ENCODE data around the gene RELA.

Gene RELA

DNA sequence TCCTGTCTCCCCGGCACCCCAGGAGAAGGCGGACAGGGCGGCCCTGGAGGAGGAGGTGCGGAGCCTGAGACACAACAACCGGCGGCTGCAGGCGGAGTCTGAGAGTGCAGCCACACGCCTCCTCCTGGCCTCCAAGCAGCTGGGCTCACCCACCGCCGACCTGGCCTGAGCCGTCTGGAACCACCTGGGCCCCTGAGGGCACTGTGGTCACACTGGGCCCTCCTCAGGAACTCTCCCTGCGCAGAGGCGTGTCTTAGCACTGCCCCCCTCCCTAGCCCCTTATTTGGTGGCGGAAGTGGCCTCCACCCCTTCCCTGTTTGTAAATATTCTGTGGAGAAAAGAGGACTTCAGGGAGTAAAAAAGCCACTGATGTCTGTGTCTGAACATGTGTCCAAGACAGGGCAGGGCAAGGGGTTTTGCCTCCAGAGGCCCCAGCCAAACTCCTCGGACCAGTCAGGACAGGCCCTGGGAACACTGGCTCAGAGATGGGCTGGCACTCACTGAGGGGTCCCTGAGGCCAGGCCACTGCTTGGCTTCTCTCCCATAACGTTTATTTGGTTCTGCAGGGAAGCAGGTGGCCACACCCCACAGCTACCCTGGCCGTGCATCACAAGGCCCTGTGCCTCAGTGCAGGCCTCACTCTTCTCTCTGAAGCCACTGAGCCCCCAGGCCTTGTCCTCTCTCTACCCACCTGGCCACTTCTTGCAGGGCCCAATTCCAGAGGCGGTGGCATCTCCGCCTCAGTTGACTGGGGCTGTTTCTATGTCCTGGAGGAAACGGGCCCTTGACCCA is 12.0 kb downstream of the RELA start:
- ATAC-seq (replicated peaks) (no peak), DNase-seq (no peak)
- Mint-ChIP-seq H3K4me3 (peak overlapping the region in 1 of 2 donors; percentile 27), H3K9me3 (no peaks in the 10 kb centered on the region), H3K36me3 (ENCODE audit: insufficient read depth) (peaks cover 88% of the 10 kb centered on the region), H3K27me3 (no peaks in the 10 kb centered on the region), H3K27ac (peak overlapping the region; percentile 96 to 97), H3K4me1 (ENCODE audit: low read depth in 2 of 2) (peaks cover 38% of the 10 kb centered on the region in 2 donors)

DNA sequence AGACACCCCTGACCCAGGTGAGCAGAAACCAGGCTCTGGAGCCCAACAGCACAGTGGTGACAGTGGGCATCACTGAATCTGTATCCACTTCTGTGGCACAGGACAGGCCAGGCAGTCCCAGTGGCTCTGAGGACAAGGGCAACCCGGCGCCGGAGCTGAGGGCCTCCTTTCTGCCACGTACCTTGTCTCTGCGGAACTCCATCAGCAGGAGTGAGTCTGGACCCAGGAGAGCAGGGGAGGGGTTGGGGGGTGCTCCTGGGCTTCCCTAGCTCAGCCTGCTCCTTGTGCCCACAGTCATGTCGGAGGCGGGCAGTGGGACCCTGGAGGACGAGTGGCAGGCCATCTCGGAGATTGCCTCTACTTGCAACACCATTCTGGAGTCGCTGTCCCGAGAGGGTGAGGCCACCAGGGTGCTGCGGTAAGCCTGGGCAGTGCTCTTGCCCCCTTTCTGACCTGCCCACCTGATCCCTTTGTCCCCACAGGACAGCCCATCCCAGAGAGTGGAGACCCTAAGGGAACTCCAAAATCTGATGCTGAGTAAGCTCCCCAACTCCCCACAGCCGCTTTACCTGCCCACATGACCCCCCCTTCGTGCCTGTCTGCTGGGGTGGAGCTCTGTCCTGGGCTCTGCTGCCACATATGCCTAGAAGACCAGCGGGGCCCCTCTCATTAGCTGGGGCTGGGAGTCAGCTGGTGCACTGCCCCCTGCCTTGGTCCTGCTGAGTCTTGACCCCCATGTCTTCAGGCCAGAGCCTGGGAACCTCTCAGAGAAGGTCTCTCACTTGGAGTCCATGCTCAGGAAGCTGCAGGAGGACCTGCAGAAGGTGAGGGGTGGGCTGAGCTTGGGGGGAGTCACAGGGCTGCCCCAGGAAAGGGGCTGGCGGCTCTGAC is 12.8 kb downstream of the RELA start:
- DNase-seq (no peak), ATAC-seq (replicated peaks) (no peak)
- Mint-ChIP-seq H3K27ac (peak overlapping the region; percentile 96 to 97), H3K4me1 (ENCODE audit: low read depth in 2 of 2) (peaks cover 34 to 35% of the 10 kb centered on the region in 2 donors), H3K9me3 (no peaks in the 10 kb centered on the region), H3K27me3 (no peaks in the 10 kb centered on the region), H3K36me3 (ENCODE audit: insufficient read depth) (peaks cover 88% of the 10 kb centered on the region), H3K4me3 (peak overlapping the region in 1 of 2 donors; percentile 27)

DNA sequence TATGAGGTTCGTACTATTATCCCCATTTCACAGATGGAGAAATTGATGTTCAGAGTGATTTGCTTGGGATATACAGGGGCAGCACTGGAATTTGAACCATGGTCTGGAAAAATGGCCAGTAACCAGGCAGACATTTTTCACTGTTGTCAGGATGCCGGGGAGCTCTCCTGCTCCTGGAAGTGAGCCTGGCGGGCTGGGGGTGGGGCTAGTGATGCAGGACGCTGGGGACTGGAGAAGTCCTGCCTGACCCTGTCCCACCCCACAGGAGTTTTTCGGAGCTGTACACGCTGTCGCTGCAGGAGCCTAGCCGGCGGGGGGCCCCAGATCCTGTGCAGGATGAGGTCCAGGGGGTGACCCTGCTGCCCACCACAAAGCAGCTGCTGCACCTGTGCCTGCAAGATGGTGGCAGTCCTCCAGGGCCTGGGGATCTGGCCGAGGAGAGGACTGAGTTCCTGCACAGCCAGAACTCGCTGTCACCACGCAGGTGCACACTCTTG is 13.7 kb downstream of the RELA start:
- Mint-ChIP-seq H3K27me3 (no peaks in the 10 kb centered on the region), H3K36me3 (ENCODE audit: insufficient read depth) (peaks cover 88% of the 10 kb centered on the region), H3K4me3 (no peak overlapping the region), H3K27ac (peak overlapping the region in 1 of 2 donors; percentile 65), H3K9me3 (no peaks in the 10 kb centered on the region), H3K4me1 (ENCODE audit: low read depth in 2 of 2) (peaks cover 34 to 39% of the 10 kb centered on the region in 2 donors)
- no peak for DNase-seq
- ATAC-seq (replicated peaks): no peak

DNA sequence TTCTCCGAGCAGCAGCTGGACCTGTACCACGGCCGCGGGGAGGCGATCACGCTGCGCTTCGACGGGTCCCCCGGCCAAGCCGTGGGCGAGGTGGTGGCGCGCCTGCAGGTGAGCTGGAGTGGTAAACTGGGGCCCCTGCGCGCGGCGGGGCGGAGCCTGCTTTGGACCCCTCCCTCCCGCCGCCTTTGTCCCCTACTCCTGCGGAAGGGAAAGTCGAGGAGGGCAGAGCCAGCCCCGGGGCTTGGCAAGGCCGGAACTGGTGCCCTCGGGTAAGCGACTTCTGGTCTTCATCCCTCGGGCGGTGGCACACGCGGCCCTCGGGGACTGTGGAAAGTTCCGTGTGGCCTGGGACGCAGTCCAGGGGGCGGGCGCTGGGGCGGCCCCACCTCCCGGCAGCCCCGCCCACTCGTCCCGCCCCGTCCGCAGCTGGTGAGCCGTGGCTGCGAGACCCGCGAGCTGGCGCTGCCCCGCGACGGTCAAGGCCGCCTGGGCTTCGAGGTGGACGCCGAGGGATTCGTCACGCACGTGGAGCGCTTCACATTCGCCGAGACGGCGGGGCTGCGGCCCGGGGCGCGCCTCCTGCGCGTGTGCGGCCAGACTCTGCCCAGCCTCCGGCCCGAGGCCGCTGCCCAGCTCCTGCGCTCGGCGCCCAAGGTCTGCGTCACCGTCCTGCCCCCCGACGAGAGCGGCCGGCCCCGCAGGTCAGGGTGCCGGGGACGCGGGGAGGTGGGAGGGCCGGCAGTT is 15.6 kb downstream of the RELA start:
- peaks cover 27 to 36% of the 10 kb centered on the region in 2 donors for H3K4me1 Mint-ChIP-seq (ENCODE audit: low read depth in 2 of 2)
- ATAC-seq (replicated peaks): no peak
- H3K27me3 Mint-ChIP-seq: no peaks in the 10 kb centered on the region
- no peak for DNase-seq
- peaks cover 88% of the 10 kb centered on the region for H3K36me3 Mint-ChIP-seq (ENCODE audit: insufficient read depth)
- no peaks in the 10 kb centered on the region for H3K9me3 Mint-ChIP-seq
- peak overlapping the region in 1 of 2 donors; percentile 93 for H3K27ac Mint-ChIP-seq
- H3K4me3 Mint-ChIP-seq: no peak overlapping the region

DNA sequence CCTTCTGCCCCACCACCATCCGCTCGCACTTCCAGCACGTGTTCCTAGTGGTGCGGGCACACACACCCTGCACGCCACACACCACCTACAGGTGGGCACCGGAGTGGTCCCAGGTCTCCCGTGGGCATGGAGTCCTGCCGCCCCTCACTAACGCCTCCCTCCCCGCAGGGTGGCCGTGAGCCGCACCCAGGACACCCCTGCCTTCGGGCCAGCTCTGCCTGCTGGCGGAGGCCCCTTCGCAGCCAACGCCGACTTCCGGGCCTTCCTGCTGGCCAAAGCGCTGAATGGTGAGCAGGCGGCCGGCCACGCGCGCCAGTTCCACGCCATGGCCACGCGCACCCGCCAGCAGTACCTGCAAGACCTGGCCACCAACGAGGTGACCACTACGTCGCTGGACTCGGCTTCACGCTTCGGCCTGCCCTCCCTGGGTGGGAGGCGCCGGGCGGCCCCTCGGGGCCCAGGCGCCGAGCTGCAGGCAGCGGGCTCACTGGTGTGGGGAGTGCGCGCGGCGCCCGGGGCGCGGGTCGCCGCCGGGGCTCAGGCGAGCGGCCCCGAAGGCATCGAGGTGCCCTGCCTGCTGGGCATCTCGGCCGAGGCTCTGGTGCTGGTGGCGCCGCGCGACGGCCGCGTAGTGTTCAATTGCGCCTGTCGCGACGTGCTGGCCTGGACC is 16.3 kb downstream of the RELA start:
- Mint-ChIP-seq H3K4me3 (no peak overlapping the region), H3K4me1 (ENCODE audit: low read depth in 2 of 2) (peaks cover 24 to 34% of the 10 kb centered on the region in 2 donors), H3K9me3 (no peaks in the 10 kb centered on the region), H3K27me3 (no peaks in the 10 kb centered on the region), H3K36me3 (ENCODE audit: insufficient read depth) (peaks cover 88% of the 10 kb centered on the region), H3K27ac (peak overlapping the region in 1 of 2 donors; percentile 92)
- DNase-seq (no peak), ATAC-seq (replicated peaks) (no peak)

DNA sequence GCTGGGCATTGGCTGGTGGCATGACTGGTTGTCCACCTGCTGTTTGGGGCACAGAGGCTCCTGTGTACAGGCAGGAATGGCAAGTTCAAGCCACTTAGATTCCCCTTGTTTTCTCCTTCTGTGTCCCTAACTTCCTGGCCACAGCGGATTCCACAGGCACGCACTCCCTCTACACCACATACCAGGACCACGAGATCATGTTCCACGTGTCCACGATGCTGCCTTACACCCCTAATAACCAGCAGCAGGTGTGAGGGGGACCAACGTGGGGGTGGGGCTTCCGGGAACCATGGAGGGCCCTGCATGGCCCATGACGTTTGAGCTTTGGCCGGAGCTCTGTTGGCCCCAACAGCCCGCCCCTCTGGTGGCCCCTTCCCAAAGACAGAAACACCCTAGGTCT is 17.0 kb downstream of the RELA start:
- peak overlapping the region in 1 of 2 donors; percentile 92 for H3K27ac Mint-ChIP-seq
- H3K27me3 Mint-ChIP-seq: no peaks in the 10 kb centered on the region

DNA sequence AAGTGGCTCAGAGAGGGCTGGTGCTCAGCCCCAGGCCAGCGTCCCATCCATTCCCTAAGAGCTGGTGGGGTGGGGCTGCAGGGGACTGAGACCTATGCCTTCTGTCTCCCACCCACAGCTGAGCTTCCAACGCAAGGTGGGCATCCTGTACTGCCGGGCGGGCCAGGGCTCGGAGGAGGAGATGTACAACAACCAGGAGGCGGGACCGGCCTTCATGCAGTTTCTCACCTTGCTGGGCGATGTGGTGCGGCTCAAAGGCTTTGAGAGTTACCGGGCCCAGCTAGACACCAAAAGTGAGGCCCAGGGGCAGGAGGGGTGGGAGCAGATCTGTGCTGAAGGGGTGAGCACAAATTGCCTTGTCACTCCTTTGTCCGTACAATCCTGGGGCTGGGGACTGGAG is 17.9 kb downstream of the RELA start:
- DNase-seq: no peak
- Mint-ChIP-seq H3K4me1 (ENCODE audit: low read depth in 2 of 2) (peaks cover 24 to 35% of the 10 kb centered on the region in 2 donors), H3K4me3 (no peak overlapping the region), H3K27ac (peak overlapping the region; percentile 92), H3K27me3 (no peaks in the 10 kb centered on the region), H3K9me3 (no peaks in the 10 kb centered on the region), H3K36me3 (ENCODE audit: insufficient read depth) (peaks cover 88% of the 10 kb centered on the region)
- no peak for ATAC-seq (replicated peaks)

More for the DNA sequence above, 17.0 kb downstream of the RELA start:
- Mint-ChIP-seq H3K9me3 (no peaks in the 10 kb centered on the region), H3K4me3 (no peak overlapping the region), H3K36me3 (ENCODE audit: insufficient read depth) (peaks cover 88% of the 10 kb centered on the region), H3K4me1 (ENCODE audit: low read depth in 2 of 2) (peaks cover 22 to 33% of the 10 kb centered on the region in 2 donors)
- DNase-seq: no peak
- ATAC-seq (replicated peaks): no peak

DNA sequence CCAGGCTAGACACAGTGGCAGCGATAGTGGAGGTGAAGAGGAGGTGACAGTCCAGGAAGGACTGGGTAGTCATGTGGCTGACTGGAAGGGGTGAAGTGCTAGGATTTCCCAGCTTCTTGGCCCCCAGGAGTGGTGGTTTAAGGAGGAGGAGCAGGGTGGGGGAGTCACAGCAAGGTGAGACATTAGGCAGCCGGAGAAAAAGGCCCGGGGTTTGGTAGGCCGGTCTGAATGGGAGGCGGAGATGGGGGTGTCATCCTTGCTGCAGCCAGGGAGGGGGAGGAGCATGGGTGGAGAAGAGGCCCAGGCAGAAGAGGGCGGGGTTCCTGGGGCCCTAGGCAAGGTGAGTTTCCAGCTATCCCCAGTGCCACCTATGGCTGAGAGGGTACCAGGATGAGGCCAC is 18.7 kb downstream of the RELA start:
- DNase-seq: no peak
- no peaks in the 10 kb centered on the region for H3K27me3 Mint-ChIP-seq

DNA sequence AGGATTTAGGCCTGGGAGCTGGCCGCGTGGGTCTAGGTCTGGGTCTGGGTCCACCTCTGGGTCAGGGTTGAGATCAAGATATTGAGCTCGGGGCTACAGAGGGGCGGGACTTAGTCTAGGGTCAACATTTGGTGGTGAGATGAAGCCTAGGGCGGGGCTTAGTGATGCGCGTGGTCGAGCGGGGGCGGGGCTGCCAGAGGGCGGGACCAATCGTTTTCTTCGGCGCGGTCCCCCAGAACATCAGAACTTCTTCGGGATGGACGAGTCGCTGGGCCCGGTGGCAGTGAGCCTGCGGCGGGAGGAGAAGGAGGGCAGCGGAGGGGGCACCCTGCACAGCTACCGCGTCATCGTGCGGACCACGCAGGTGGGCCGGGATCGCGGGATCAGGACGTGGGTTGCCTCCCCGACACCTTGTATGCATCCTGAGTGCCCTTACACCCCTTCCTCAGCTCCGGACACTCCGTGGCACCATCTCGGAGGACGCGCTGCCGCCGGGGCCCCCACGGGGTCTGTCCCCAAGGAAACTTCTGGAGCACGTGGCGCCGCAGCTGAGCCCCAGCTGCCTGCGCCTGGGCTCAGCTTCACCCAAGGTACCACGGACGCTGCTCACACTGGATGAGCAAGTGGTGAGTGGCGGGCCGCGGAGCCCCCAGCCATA is 20.6 kb downstream of the RELA start:
- Mint-ChIP-seq H3K27me3 (no peaks in the 10 kb centered on the region), H3K9me3 (no peaks in the 10 kb centered on the region), H3K36me3 (ENCODE audit: insufficient read depth) (peaks cover 88% of the 10 kb centered on the region), H3K27ac (peak overlapping the region; percentile 82 to 98), H3K4me1 (ENCODE audit: low read depth in 2 of 2) (peaks cover 38 to 53% of the 10 kb centered on the region in 2 donors), H3K4me3 (peak overlapping the region; percentile 89 to 90)
- DNase-seq: no peak
- ATAC-seq (replicated peaks): no peak

More for the DNA sequence above, 18.7 kb downstream of the RELA start:
- Mint-ChIP-seq H3K27ac (peak overlapping the region; percentile 92), H3K4me1 (ENCODE audit: low read depth in 2 of 2) (peaks cover 30 to 42% of the 10 kb centered on the region in 2 donors), H3K9me3 (no peaks in the 10 kb centered on the region), H3K4me3 (peak overlapping the region; percentile 40 to 59), H3K36me3 (ENCODE audit: insufficient read depth) (peaks cover 90% of the 10 kb centered on the region)
- no peak for ATAC-seq (replicated peaks)

DNA sequence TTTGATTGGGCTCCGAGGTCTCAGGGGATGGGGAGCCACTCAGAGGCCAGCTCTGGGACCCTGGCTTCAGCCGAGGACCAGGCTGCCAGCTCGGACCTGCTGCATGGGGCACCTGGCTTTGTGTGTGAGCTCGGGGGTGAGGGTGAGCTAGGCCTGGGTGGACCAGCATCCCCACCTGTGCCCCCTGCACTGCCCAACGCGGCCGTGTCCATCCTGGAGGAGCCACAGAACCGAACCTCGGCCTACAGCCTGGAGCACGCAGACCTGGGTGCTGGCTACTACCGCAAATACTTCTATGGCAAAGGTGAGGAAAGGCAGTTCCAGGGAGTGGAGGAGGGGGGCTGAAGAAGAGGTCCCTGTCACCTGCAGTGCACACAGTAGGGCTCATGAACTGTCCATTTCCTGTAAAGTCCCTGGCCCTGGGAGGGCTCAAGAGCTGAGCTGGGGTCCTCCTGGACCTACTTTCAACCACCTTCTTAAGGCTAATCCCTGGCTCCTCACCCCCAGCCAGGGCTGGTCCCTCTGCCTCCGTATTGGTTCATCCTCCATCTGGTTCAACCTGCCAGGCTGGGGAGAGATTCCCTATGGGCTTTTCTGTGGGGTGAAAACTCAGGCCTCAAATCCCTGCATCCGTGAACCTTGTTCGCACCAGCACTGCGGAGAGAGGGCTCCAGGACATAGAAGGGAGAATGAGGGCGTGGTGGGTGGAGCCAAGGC is 21.3 kb downstream of the RELA start:
- Mint-ChIP-seq H3K27ac (peak overlapping the region; percentile 82 to 98), H3K9me3 (no peaks in the 10 kb centered on the region), H3K4me1 (ENCODE audit: low read depth in 2 of 2) (peaks cover 38 to 56% of the 10 kb centered on the region in 2 donors), H3K27me3 (no peaks in the 10 kb centered on the region), H3K4me3 (peak overlapping the region; percentile 89 to 90), H3K36me3 (ENCODE audit: insufficient read depth) (peaks cover 92% of the 10 kb centered on the region)
- ATAC-seq (replicated peaks): no peak
- DNase-seq: no peak

DNA sequence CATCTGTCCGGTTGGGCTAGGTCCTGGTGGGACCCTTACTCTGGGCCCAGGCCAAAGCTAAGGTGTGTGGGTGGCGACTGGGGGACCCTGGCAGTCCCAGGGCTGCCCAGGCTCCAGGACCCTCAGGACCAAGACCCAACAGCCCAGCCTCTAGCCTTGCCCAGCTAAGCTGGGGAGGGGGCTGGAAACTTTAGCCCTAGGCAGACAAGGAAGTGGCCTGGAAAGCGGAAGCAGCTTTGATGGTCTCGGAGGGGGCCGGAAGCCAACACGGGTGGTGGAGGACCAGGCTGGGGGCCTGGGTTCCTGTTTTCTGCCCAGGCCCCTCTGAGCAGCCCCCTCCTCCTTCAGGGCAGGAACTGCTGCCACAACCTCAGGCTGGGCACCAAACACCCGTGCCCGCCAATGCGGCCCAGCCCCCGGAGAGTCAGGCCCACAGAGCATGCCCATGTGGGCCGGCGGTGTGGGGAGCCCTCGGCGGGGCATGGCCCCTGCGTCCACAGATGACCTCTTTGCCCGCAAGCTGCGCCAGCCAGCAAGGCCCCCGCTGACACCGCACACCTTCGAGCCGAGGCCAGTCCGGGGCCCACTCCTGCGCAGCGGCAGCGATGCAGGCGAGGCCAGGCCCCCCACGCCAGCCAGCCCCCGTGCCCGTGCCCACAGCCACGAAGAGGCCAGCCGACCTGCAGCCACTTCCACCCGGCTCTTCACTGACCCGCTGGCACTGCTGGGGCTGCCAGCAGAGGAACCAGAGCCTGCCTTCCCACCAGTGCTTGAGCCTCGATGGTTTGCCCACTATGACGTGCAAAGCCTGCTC is 22.0 kb downstream of the RELA start:
- Mint-ChIP-seq H3K27me3 (no peaks in the 10 kb centered on the region), H3K9me3 (no peaks in the 10 kb centered on the region), H3K4me1 (ENCODE audit: low read depth in 2 of 2) (peaks cover 38 to 56% of the 10 kb centered on the region in 2 donors), H3K4me3 (peak overlapping the region; percentile 89 to 90), H3K36me3 (ENCODE audit: insufficient read depth) (peaks cover 90% of the 10 kb centered on the region), H3K27ac (peak overlapping the region; percentile 94 to 98)
- DNase-seq: peak; percentile 37 to 43 (median 41)
- peak; percentile 1 for ATAC-seq (replicated peaks)
